Neural cell (in vitro differentiated cells): Measurements from ENCODE around the gene GABPB1.

Source experiments
- EP300 ChIP-seq: fragments of 450-650 bp; conservative IDR thresholded peaks from 2 replicates; pipeline ENCODE4 v1.6.1; 2014; ENCODE audit warnings: antibody characterized with exemption, mild to moderate bottlenecking, moderate library complexity; ENCODE audit not compliant: poor library complexity, severe bottlenecking
- MXI1 ChIP-seq: fragments of 450-650 bp; conservative IDR thresholded peaks from 2 replicates; pipeline ENCODE4 v1.6.1; 2014; ENCODE audit warnings: antibody characterized with exemption, mild to moderate bottlenecking; ENCODE audit not compliant: poor library complexity, severe bottlenecking

GRCh38 chr15:50225938-50226337, 129.1 kb downstream of the GABPB1 start:
- TF ChIP-seq MXI1 (no peak), EP300 (no peak)
